Hepatocyte (in vitro differentiated cells): ENCODE results near the gene UGT2A2. TPM values are rescaled to one million over a fixed set of nuclear protein-coding genes. Genes with fewer than 3 reads are reported as not detected.

Experiments
- DNase-seq: peaks from one replicate; pipeline ENCODE4 v3.0.0-alpha.2; 2016; ENCODE audit warnings: low spot score
- H2AFZ ChIP-seq: fragments of 200-600 bp; sonication (generic); 2 replicates; pipeline ENCODE4 v1.6.0; 2016; ENCODE audit warnings: antibody characterized with exemption, mild to moderate bottlenecking
- H3K27ac ChIP-seq: fragments of 200-600 bp; sonication (generic); 2 replicates; pipeline ENCODE4 v1.5.1; 2016; ENCODE audit warnings: mild to moderate bottlenecking
- H3K27me3 ChIP-seq: fragments of 200-600 bp; sonication (generic); 2 replicates; pipeline ENCODE4 v1.6.1; 2016
- H3K36me3 ChIP-seq: fragments of 200-600 bp; sonication (generic); replicated peaks from 2 replicates; pipeline ENCODE4 v1.5.1; 2016; ENCODE audit warnings: low read depth; ENCODE audit not compliant: insufficient read depth
- H3K4me1 ChIP-seq: fragments of 200-600 bp; sonication (generic); 2 replicates; pipeline ENCODE4 v1.5.1; 2016; ENCODE audit warnings: mild to moderate bottlenecking, moderate library complexity; ENCODE audit not compliant: insufficient read depth
- H3K4me2 ChIP-seq: fragments of 200-600 bp; sonication (generic); 2 replicates; pipeline ENCODE4 v1.6.0; 2016
- H3K4me3 ChIP-seq: fragments of 200-600 bp; sonication (generic); 2 replicates; pipeline ENCODE4 v1.5.1; 2016; ENCODE audit warnings: mild to moderate bottlenecking
- H3K79me2 ChIP-seq: fragments of 200-600 bp; sonication (generic); 2 replicates; pipeline ENCODE4 v1.6.0; 2017; ENCODE audit warnings: mild to moderate bottlenecking
- H3K9me2 ChIP-seq: fragments of 200-600 bp; sonication (generic); replicated peaks from 2 replicates; pipeline ENCODE4 v1.6.0; 2017; ENCODE audit warnings: mild to moderate bottlenecking; ENCODE audit not compliant: insufficient read depth
- H3K9me3 ChIP-seq: fragments of 200-600 bp; sonication (generic); 2 replicates; pipeline ENCODE4 v1.5.1; 2016; ENCODE audit warnings: low read depth, mild to moderate bottlenecking
- H4K20me1 ChIP-seq: fragments of 200-600 bp; sonication (generic); 2 replicates; pipeline ENCODE4 v1.6.0; 2016; ENCODE audit warnings: mild to moderate bottlenecking; ENCODE audit not compliant: insufficient read depth, poor library complexity, severe bottlenecking
- EZH2 ChIP-seq: fragments of 200-600 bp; sonication (generic); IDR thresholded peaks from 2 replicates; pipeline ENCODE4 v1.6.1; 2016; ENCODE audit warnings: antibody characterized with exemption, mild to moderate bottlenecking, borderline replicate concordance
- EZH2phosphoT487 ChIP-seq: fragments of 200-600 bp; sonication (generic); IDR thresholded peaks from one replicate; pipeline ENCODE4 v1.6.1; 2018; ENCODE audit warnings: antibody characterized with exemption, mild to moderate bottlenecking, low read depth, moderate library complexity; ENCODE audit not compliant: unreplicated experiment, severe bottlenecking
- WGBS: methylation state at CpG from one replicate; pipeline ENCODE4 v1.1.6; 2016; ENCODE audit warnings: low lambda C conversion rate; ENCODE audit errors: missing lambda C conversion rate; 5-methylcytosine and 5-hydroxymethylcytosine counted together
- polyA plus RNA-seq: library from polyadenylated mRNA; unstranded; fragments of >200 nt; fragmentation: Nextera tagmentation; extraction: Ambion mirVana; gene quantifications from 2 replicates; pipeline ENCODE4 v1.2.1, GENCODE V29; 2016
- total RNA-seq: library from RNA; depleted of rRNA; stranded (reverse); fragments of >200 nt; gene quantifications from 2 replicates; pipeline ENCODE4 v1.2.3, GENCODE V29; 2014
- TF ChIP-seq, protein P1 (sequence below): fragments of 200-600 bp; sonication (generic); IDR thresholded peaks from 2 replicates; pipeline ENCODE4 v1.5.1; 2016; ENCODE audit warnings: antibody characterized with exemption, mild to moderate bottlenecking; ENCODE audit not compliant: poor library complexity

Gene UGT2A2
- total and polyA plus RNA-seq, 2 experiments from 2014 or later, result not detected

DNA sequence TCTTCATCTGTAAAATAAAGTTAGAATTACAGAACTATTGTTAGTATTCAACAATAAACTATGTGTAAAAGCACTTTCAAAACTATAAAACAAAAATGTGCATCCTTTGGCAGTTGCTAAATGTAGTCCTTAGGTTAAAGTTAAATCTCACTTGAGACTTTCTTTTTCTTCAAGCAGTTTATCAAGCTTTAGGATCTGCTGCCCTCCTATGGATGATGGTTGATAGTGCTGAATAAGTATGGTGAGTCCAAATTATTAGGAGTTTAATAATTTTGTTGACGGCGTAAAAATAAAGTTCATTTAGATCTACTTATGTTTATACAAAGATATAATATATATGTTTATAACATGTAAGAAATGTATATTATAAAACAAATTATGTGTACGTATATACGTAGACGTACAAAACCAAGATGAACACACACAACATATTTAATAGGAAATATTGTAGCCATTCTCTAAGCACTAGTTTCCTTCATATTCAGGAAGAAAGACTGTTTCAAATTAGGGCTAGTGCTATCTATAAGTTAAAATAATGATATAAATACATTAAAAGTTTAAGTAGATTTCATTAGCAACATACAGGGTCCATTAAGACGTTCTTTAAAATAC, 22.3 kb downstream of the UGT2A2 start:
- no peaks in the 10 kb centered on the region for H3K4me1 ChIP-seq
- no peaks in the 10 kb centered on the region for H3K27me3 ChIP-seq
- no peak overlapping the region for H3K27ac ChIP-seq
- no peaks in the 10 kb centered on the region for H4K20me1 ChIP-seq
- no peaks in the 10 kb centered on the region for H3K9me2 ChIP-seq
- no peaks in the 10 kb centered on the region for H3K36me3 ChIP-seq
- no peak overlapping the region for H3K4me3 ChIP-seq
- no peak overlapping the region for H2AFZ ChIP-seq
- no peaks in the 10 kb centered on the region for H3K79me2 ChIP-seq
- TF ChIP-seq, protein P1, sequence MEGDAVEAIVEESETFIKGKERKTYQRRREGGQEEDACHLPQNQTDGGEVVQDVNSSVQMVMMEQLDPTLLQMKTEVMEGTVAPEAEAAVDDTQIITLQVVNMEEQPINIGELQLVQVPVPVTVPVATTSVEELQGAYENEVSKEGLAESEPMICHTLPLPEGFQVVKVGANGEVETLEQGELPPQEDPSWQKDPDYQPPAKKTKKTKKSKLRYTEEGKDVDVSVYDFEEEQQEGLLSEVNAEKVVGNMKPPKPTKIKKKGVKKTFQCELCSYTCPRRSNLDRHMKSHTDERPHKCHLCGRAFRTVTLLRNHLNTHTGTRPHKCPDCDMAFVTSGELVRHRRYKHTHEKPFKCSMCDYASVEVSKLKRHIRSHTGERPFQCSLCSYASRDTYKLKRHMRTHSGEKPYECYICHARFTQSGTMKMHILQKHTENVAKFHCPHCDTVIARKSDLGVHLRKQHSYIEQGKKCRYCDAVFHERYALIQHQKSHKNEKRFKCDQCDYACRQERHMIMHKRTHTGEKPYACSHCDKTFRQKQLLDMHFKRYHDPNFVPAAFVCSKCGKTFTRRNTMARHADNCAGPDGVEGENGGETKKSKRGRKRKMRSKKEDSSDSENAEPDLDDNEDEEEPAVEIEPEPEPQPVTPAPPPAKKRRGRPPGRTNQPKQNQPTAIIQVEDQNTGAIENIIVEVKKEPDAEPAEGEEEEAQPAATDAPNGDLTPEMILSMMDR, result peak; percentile 82
- TF ChIP-seq EZH2, result no peak
- H3K4me2 ChIP-seq, result no peak overlapping the region
- DNase-seq, result peak; percentile 69
- no peaks in the 10 kb centered on the region for H3K9me3 ChIP-seq
- 80% methylated on average over 6 of the region's 6 CpGs for WGBS

GRCh38 chr4:69610484-69610883, 29.0 kb downstream of the UGT2A2 start:
- Histone ChIP-seq H3K36me3 (no peaks in the 10 kb centered on the region), H4K20me1 (no peaks in the 10 kb centered on the region), H3K4me3 (no peak overlapping the region), H3K4me2 (no peak overlapping the region), H3K27ac (no peak overlapping the region), H3K9me3 (no peaks in the 10 kb centered on the region), H3K4me1 (no peaks in the 10 kb centered on the region), H3K9me2 (no peaks in the 10 kb centered on the region), H3K27me3 (no peaks in the 10 kb centered on the region), H2AFZ (no peak overlapping the region), H3K79me2 (no peaks in the 10 kb centered on the region)
- DNase-seq, result no peak
- WGBS, result 73% methylated on average over 1 of the region's 1 CpG
- TF ChIP-seq, protein P1, result no peak
- TF ChIP-seq EZH2 (no peak), EZH2phosphoT487 (no peak)

DNA sequence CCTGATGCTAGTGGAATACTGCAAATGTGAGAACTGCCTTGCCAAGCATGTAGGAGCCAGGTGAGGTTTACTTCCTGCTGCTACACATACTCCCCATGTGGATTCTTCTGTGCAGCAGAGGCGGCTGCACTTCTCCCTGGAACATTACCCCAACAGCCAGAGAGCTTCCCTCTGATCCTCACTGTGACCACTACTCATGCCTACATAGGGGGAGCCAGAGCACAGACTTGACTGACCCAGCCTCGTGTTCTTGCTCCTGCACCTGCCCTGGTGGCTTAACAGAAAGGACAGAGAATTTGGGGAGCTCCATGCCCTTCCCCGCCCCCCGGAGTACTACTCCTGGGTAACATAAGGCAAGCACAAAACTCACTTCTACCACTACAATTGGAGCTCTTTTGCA, 38.4 kb downstream of the UGT2A2 start:
- no peak overlapping the region for H3K27ac ChIP-seq
- no peaks in the 10 kb centered on the region for H3K9me2 ChIP-seq
- no peak overlapping the region for H3K4me3 ChIP-seq
- TF ChIP-seq, protein P1, result no peak
- TF ChIP-seq EZH2, result no peak
- TF ChIP-seq EZH2phosphoT487, result no peak
- no peak for DNase-seq
- H3K27me3 ChIP-seq, result no peaks in the 10 kb centered on the region
- no peaks in the 10 kb centered on the region for H3K9me3 ChIP-seq
- 42% methylated on average over 4 of the region's 4 CpGs for WGBS
- H3K79me2 ChIP-seq, result no peaks in the 10 kb centered on the region
- H3K36me3 ChIP-seq, result no peaks in the 10 kb centered on the region
- no peak overlapping the region for H3K4me2 ChIP-seq
- no peaks in the 10 kb centered on the region for H4K20me1 ChIP-seq
- H2AFZ ChIP-seq, result no peak overlapping the region
- H3K4me1 ChIP-seq, result no peaks in the 10 kb centered on the region

DNA sequence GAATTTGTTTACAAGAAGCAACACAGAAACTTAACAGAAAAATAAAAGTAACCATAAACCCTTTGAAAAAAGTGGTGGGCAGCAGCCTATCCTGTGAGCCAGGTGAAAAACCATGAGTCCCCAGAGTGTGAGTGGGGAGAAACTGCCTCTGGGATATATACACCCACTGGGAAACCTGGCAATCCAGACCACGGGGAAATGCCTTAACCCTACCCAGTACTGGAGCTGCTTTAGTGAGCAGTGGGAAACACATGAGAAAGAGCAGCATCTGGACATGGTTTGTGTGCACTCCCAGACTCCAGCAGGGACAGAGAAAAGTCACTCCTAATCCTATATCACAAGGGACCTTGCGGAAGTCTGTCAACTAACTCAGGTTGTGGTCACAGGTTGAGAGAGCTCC, 39.4 kb downstream of the UGT2A2 start:
- Histone ChIP-seq H3K27me3 (no peaks in the 10 kb centered on the region), H3K36me3 (no peaks in the 10 kb centered on the region), H4K20me1 (no peaks in the 10 kb centered on the region), H3K4me1 (no peaks in the 10 kb centered on the region), H3K27ac (no peak overlapping the region), H3K9me3 (no peaks in the 10 kb centered on the region), H3K4me2 (no peak overlapping the region), H2AFZ (no peak overlapping the region), H3K9me2 (no peaks in the 10 kb centered on the region), H3K4me3 (no peak overlapping the region), H3K79me2 (no peaks in the 10 kb centered on the region)
- TF ChIP-seq, protein P1, result no peak
- no peak for TF ChIP-seq EZH2phosphoT487
- TF ChIP-seq EZH2, result no peak
- 69% methylated on average over 2 of the region's 2 CpGs for WGBS
- DNase-seq, result no peak
